Gastroesophageal sphincter (tissue), 3 donors: Measurements from ENCODE around the gene KLF3.

Source experiments
- POLR2A ChIP-seq, 2 donors: fragments of 450-650 bp; IDR thresholded peaks; one replicate each; pipeline ENCODE4 v1.6.1; 2017; ENCODE audit warnings: antibody characterized with exemption in 2 of 2, mild to moderate bottlenecking in 2 of 2, moderate library complexity in 1 of 2
- POLR2AphosphoS5 ChIP-seq: sonication (generic); formaldehyde crosslinking; IDR thresholded peaks from one replicate; pipeline ENCODE4 v1.6.1; 2017; ENCODE audit warnings: antibody characterized with exemption
- TF ChIP-seq, protein P1 (sequence below), 4 experiments: fragments of 200-600 bp in 2 of 4; fragments of 450-650 bp in 2 of 4; sonication (generic) in 1 of 4; IDR thresholded peaks; one replicate each; pipeline ENCODE4 v1.5.1; 2017 to 2019; ENCODE audit warnings: antibody characterized with exemption in 4 of 4, mild to moderate bottlenecking in 2 of 4, moderate library complexity in 2 of 4

- TF ChIP-seq, protein P1, sequence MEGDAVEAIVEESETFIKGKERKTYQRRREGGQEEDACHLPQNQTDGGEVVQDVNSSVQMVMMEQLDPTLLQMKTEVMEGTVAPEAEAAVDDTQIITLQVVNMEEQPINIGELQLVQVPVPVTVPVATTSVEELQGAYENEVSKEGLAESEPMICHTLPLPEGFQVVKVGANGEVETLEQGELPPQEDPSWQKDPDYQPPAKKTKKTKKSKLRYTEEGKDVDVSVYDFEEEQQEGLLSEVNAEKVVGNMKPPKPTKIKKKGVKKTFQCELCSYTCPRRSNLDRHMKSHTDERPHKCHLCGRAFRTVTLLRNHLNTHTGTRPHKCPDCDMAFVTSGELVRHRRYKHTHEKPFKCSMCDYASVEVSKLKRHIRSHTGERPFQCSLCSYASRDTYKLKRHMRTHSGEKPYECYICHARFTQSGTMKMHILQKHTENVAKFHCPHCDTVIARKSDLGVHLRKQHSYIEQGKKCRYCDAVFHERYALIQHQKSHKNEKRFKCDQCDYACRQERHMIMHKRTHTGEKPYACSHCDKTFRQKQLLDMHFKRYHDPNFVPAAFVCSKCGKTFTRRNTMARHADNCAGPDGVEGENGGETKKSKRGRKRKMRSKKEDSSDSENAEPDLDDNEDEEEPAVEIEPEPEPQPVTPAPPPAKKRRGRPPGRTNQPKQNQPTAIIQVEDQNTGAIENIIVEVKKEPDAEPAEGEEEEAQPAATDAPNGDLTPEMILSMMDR (IDR thresholded peaks at IDR 0.05), result no peak
- TF ChIP-seq POLR2AphosphoS5 (no peak), POLR2A (IDR thresholded peaks at IDR 0.05) (no peak)
Observed at GRCh38 chr4:38674258-38675144, 10.5 kb downstream of the KLF3 start.
